Activated naive CD4-positive, alpha-beta T cell treated with anti-CD3 and anti-CD28 coated beads for 36 hours (primary cell): ENCODE results near the gene DERL3. TPM values are rescaled to one million over a fixed set of nuclear protein-coding genes. Genes with fewer than 3 reads are reported as not detected.

Experiments
- CTCF ChIA-PET: fragments of 350-600 bp; sonication (Branson Sonifier 250); formaldehyde crosslinking; loops from one replicate; lab custom pipeline; 2021; ENCODE audit warnings: antibody characterized with exemption; lab: Charles Lee
- DNase-seq: peaks from one replicate; pipeline ENCODE4 v3.0.0-alpha.2; 2020
- H3K27ac Mint-ChIP-seq: one replicate; pipeline ENCODE4 v1.8.0; 2021; ENCODE audit warnings: mild to moderate bottlenecking, mixed read lengths
- H3K27me3 Mint-ChIP-seq: one replicate; pipeline ENCODE4 v1.8.0; 2021; ENCODE audit warnings: low read depth, mixed read lengths
- H3K36me3 Mint-ChIP-seq: one replicate; pipeline ENCODE4 v1.8.0; 2021; ENCODE audit warnings: low read depth, mixed read lengths
- H3K4me1 Mint-ChIP-seq: one replicate; pipeline ENCODE4 v1.8.0; 2021; ENCODE audit warnings: low read depth, mixed read lengths
- H3K4me3 Mint-ChIP-seq: one replicate; pipeline ENCODE4 v1.8.0; 2021; ENCODE audit warnings: mild to moderate bottlenecking, moderate library complexity, mixed read lengths
- H3K9me3 Mint-ChIP-seq: one replicate; pipeline ENCODE4 v1.8.0; 2021; ENCODE audit warnings: mixed read lengths
- intact Hi-C: fragments of 100-400 bp; cut with micrococcal nuclease; formaldehyde crosslinking; loops from one replicate; pipeline ENCODE4 v1.15.1; 2023
- total RNA-seq, 2 experiments: library from RNA; stranded (reverse); gene quantifications; one replicate each; pipeline ENCODE4 v1.2.3, GENCODE V29; 2021

DERL3 gene
- total RNA-seq, 2 experiments from 2014 or later = 7.3 to 7.5 TPM

GRCh38 chr22:23826510-23827350 lies 12.1 kb downstream of the DERL3 start:
- intact Hi-C loops = no loop called here
- DNase-seq = no peak
- no peaks in the 10 kb centered on the region for H3K27me3 Mint-ChIP-seq
- no peaks in the 10 kb centered on the region for H3K9me3 Mint-ChIP-seq
- peaks cover 26% of the 10 kb centered on the region for H3K36me3 Mint-ChIP-seq
- H3K4me1 Mint-ChIP-seq = peaks cover 4% of the 10 kb centered on the region
- CTCF ChIA-PET = interaction anchor here (0.6 to 1.5 kb wide), 3 partner anchors 19 to 282 kb away, joined by 3 read pairs; no protein-coding TSS in a partner anchor
- H3K4me3 Mint-ChIP-seq = no peak overlapping the region
- peak overlapping the region; percentile 90 for H3K27ac Mint-ChIP-seq

GRCh38 chr22:23825246-23825905 lies 13.4 kb downstream of the DERL3 start:
- intact Hi-C loops = no loop called here
- peaks cover 4% of the 10 kb centered on the region for H3K4me1 Mint-ChIP-seq
- H3K27ac Mint-ChIP-seq = peak overlapping the region; percentile 90
- no peaks in the 10 kb centered on the region for H3K9me3 Mint-ChIP-seq
- no peaks in the 10 kb centered on the region for H3K27me3 Mint-ChIP-seq
- H3K36me3 Mint-ChIP-seq = peaks cover 30% of the 10 kb centered on the region
- no peak overlapping the region for H3K4me3 Mint-ChIP-seq
- DNase-seq = no peak
- CTCF ChIA-PET = interaction anchor here (1.3 to 1.5 kb wide), 2 partner anchors 21 to 25 kb away, joined by 3 read pairs; no protein-coding TSS in a partner anchor

- DNase-seq = no peak
- H3K27ac Mint-ChIP-seq = peak overlapping the region; percentile 13
- CTCF ChIA-PET = interaction anchor here (1.3 kb wide), 1 partner anchor 25 kb away, joined by 3 read pairs; no protein-coding TSS in a partner anchor
- no peaks in the 10 kb centered on the region for H3K27me3 Mint-ChIP-seq
- peaks cover 35% of the 10 kb centered on the region for H3K36me3 Mint-ChIP-seq
- H3K4me3 Mint-ChIP-seq = no peak overlapping the region
- intact Hi-C loops = no loop called here
- H3K9me3 Mint-ChIP-seq = no peaks in the 10 kb centered on the region
- peaks cover 4% of the 10 kb centered on the region for H3K4me1 Mint-ChIP-seq
Observed at GRCh38 chr22:23824476-23825245, 14.1 kb downstream of the DERL3 start.

- intact Hi-C loops = no loop called here
- no peaks in the 10 kb centered on the region for H3K27me3 Mint-ChIP-seq
- no peaks in the 10 kb centered on the region for H3K9me3 Mint-ChIP-seq
- DNase-seq = no peak
- H3K4me3 Mint-ChIP-seq = no peak overlapping the region
- CTCF ChIA-PET = no interaction called here
- peaks cover 4% of the 10 kb centered on the region for H3K4me1 Mint-ChIP-seq
- peaks cover 37% of the 10 kb centered on the region for H3K36me3 Mint-ChIP-seq
- H3K27ac Mint-ChIP-seq = peak overlapping the region; percentile 42
Observed at GRCh38 chr22:23823331-23823791, 15.4 kb downstream of the DERL3 start.

- peaks cover 39% of the 10 kb centered on the region for H3K36me3 Mint-ChIP-seq
- CTCF ChIA-PET = no interaction called here
- no peaks in the 10 kb centered on the region for H3K9me3 Mint-ChIP-seq
- H3K27ac Mint-ChIP-seq = peak overlapping the region; percentile 8
- H3K4me1 Mint-ChIP-seq = peaks cover 5% of the 10 kb centered on the region
- H3K27me3 Mint-ChIP-seq = no peaks in the 10 kb centered on the region
- H3K4me3 Mint-ChIP-seq = no peak overlapping the region
- no peak for DNase-seq
- intact Hi-C loops = no loop called here
Observed at GRCh38 chr22:23822101-23822671, 16.6 kb downstream of the DERL3 start.

GRCh38 chr22:23820748-23821211 lies 18.0 kb downstream of the DERL3 start:
- intact Hi-C loops = no loop called here
- CTCF ChIA-PET = interaction anchor here (0.6 to 1.4 kb wide), 2 partner anchors 29 to 88 kb away, joined by 4 to 6 read pairs; no protein-coding TSS in a partner anchor
- no peaks in the 10 kb centered on the region for H3K27me3 Mint-ChIP-seq
- H3K27ac Mint-ChIP-seq = no peak overlapping the region
- DNase-seq = no peak
- H3K9me3 Mint-ChIP-seq = no peaks in the 10 kb centered on the region
- peaks cover 40% of the 10 kb centered on the region for H3K36me3 Mint-ChIP-seq
- H3K4me1 Mint-ChIP-seq = peaks cover 2% of the 10 kb centered on the region
- no peak overlapping the region for H3K4me3 Mint-ChIP-seq

DNA sequence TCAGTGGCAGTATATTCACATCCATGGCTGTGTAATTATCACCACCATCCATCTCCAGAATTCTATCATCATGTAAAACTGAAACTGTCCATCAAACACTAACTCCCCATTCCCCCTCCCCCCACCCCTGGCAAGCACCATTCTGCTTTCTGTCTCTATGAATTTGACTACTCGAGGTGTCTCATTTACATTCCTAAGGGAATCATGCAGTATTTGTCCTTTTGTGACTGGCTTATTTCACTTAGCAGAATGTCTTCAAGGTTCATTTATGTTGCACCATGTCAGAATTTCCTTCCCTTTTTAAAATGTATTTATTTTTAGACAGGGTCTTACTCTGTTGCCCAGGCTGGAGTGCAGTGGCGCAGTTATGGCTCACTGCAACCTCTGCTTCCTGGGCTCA lies 20.3 kb downstream of the DERL3 start:
- Mint-ChIP-seq H3K27me3 (no peaks in the 10 kb centered on the region), H3K4me3 (no peak overlapping the region), H3K27ac (no peak overlapping the region), H3K9me3 (no peaks in the 10 kb centered on the region), H3K36me3 (peaks cover 34% of the 10 kb centered on the region), H3K4me1 (peaks cover 1% of the 10 kb centered on the region)
- intact Hi-C loops = no loop called here
- no peak for DNase-seq
- CTCF ChIA-PET = no interaction called here

DNA sequence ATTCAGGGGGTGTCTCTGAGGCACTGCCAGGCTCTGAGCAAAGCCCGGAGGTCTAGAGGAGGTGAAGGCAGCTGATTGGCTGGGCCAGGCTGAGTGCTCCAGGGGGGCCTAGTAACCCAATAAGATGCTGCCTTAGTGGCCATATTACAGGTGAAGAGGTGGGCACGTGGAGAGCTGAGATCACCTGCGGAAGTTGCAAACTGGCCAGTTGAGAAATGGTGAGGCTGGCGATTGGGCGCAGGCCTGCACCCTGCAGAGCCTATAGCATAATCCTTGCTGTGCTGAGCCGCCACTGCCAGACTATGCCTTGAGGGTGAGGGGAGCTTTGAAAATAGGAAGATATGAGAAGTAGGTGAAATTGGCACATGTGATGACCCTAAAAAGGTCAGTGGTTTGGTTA lies 21.7 kb downstream of the DERL3 start:
- no peak overlapping the region for H3K4me3 Mint-ChIP-seq
- H3K4me1 Mint-ChIP-seq = peaks cover 1% of the 10 kb centered on the region
- H3K27ac Mint-ChIP-seq = no peak overlapping the region
- CTCF ChIA-PET = no interaction called here
- no peaks in the 10 kb centered on the region for H3K9me3 Mint-ChIP-seq
- no peaks in the 10 kb centered on the region for H3K27me3 Mint-ChIP-seq
- intact Hi-C loops = no loop called here
- H3K36me3 Mint-ChIP-seq = peaks cover 27% of the 10 kb centered on the region
- DNase-seq = no peak

GRCh38 chr22:23816156-23816976 lies 22.4 kb downstream of the DERL3 start:
- intact Hi-C loops = no loop called here
- DNase-seq = no peak
- Mint-ChIP-seq H3K4me3 (no peak overlapping the region), H3K27ac (no peak overlapping the region), H3K4me1 (peaks cover 1% of the 10 kb centered on the region), H3K36me3 (peaks cover 30% of the 10 kb centered on the region), H3K9me3 (no peaks in the 10 kb centered on the region), H3K27me3 (no peaks in the 10 kb centered on the region)
- CTCF ChIA-PET = no interaction called here

GRCh38 chr22:23815541-23816155 lies 23.2 kb downstream of the DERL3 start:
- no peak for DNase-seq
- Mint-ChIP-seq H3K9me3 (no peaks in the 10 kb centered on the region), H3K4me3 (no peak overlapping the region), H3K4me1 (peaks cover 1% of the 10 kb centered on the region), H3K36me3 (peaks cover 28% of the 10 kb centered on the region), H3K27me3 (no peaks in the 10 kb centered on the region), H3K27ac (no peak overlapping the region)
- CTCF ChIA-PET = no interaction called here
- intact Hi-C loops = no loop called here

DNA sequence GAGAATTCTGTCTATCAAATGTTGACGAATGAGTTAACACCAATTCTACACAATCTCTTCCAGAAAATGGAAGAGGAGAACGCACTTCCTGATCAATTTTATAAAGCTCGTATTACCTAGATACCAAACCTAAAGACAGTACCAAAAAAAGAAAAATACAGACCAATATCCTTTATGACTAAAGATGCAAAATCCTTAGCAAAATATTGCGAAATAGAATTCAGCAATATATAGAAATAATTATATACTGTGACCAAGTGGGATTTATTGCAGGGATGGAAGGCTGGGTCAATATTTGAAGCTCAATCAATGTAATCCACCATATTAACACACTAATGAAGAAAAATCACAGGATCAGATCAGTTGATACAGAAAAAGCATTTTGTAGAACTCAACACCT lies 26.4 kb downstream of the DERL3 start:
- DNase-seq = no peak
- intact Hi-C loops = no loop called here
- Mint-ChIP-seq H3K4me1 (peaks cover 1% of the 10 kb centered on the region), H3K4me3 (no peak overlapping the region), H3K27me3 (no peaks in the 10 kb centered on the region), H3K9me3 (no peaks in the 10 kb centered on the region), H3K27ac (no peak overlapping the region), H3K36me3 (peaks cover 21% of the 10 kb centered on the region)
- CTCF ChIA-PET = interaction anchor here (0.5 kb wide), 1 partner anchor 17 kb away, joined by 5 read pairs; no protein-coding TSS in a partner anchor
